ENCODE results near the gene NT5C1A.

DNA sequence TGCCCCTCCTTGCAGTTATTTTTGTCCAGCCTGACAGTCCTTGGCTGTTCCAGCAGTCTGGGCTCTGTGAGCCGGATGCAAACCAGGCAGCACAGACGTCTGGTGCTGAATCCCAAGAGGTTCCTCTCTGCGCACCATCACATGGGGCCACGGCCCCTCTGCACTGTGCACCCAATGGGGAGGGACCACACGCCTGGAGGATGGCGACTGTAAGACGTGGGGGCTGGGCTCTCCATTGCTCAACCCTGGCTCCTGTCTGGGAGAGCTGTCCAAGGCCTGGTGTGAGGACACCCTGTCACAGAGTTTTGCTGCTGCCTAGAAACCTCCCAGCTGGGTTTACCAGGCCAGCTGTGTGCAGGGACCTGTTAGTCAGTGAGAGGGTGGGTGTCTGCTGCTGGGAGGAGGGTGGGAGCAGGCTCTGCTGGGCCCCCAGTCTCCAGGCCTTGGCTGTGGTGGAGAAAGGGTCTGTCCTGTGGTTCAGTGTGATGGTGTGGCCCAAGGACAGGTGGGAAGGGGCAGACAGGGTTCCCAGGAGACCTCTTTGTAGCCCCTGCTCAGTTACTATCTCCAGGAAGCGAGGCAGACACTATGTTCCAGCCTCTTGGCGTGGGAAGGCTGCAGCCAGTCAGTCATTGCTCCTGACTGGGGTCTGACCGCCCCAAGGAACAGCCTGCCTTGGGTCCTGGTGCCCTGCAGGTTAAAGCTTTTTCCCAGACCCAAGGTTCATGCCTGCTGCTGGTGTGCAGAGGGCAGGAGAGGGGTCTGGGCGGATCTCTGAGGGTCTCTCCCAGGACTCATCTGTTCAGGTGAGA is 46.2 kb downstream of the NT5C1A start:
- no peak for TF ChIP-seq GATA2 (IDR thresholded peaks at IDR 0.05; ENCODE audit: low read depth, low read length)
- no peak for TF ChIP-seq GATA3 (IDR thresholded peaks at IDR 0.05; ENCODE audit: low read depth, low read length)
